ENCODE data around the gene ABCG8. TPM values are rescaled to one million over a fixed set of nuclear protein-coding genes. Genes with fewer than 3 reads are reported as not detected.

ABCG8 gene
- total and polyA plus RNA-seq, 10 of the 15 experiments (the other 5 are each of a cell fraction or from before 2014, with no cell fraction given) = not detected

DNA sequence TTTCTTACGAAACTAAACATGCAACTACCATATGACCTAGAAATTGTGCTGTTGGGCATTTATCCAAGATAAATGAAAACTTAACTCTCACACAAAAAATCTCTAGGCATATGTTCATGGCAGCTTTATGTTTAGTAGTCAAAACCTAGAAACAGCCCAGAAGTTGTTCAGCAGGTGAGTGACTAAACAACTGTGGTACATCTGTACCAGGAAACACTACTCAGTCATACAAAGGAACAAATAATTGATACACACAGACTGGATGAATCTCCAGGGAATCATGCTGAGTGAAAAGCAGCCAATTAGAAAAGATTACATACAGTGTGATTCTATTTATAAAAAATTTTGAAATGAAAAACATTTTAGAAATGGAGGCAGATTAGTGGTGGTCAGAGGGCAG is 35.7 kb upstream of the ABCG8 start:
- no peak for FAIRE-seq
- no TSS peak for BruUV-seq (replicated peaks)
- no peaks in the 10 kb centered on the region for H3K9me3 ChIP-seq (replicated peaks; ENCODE audit: control insufficient read depth, insufficient read depth, low read length)
- intact Hi-C loops (cut with micrococcal nuclease; ENCODE audit: unreplicated experiment) = no loop called here
- H3K4me3 ChIP-seq = no peak overlapping the region
- H4K20me1 ChIP-seq (ENCODE audit: control insufficient read depth, insufficient read depth) = no peaks in the 10 kb centered on the region
- H3K79me2 ChIP-seq (ENCODE audit: control insufficient read depth, insufficient read depth, low read length) = no peaks in the 10 kb centered on the region
- H3K9ac ChIP-seq (ENCODE audit: control insufficient read depth, insufficient read depth, low read length) = no peak overlapping the region
- no peaks in the 10 kb centered on the region for H3K27me3 ChIP-seq (replicated peaks in 1 of 2; ENCODE audit: control insufficient read depth in 2 of 2, insufficient read depth in 2 of 2, low read length in 1 of 2)
- H2AFZ ChIP-seq (ENCODE audit: control insufficient read depth, low read depth, low read length) = no peak overlapping the region
- no peak for DNase-seq (ENCODE audit: low read depth, low spot score)
- no peaks in the 10 kb centered on the region for H3K4me1 ChIP-seq (ENCODE audit: control insufficient read depth, insufficient read depth, low read length)
- WGBS (ENCODE audit: insufficient coverage, insufficient replicate concordance, low lambda C conversion rate, missing lambda C conversion rate) = 94% methylated on average over 1 of the region's 1 CpG
- H3K27ac ChIP-seq (ENCODE audit: control insufficient read depth, insufficient read depth) = no peak overlapping the region
- in situ Hi-C loops (cut with MboI) = no loop called here
- ChIA-PET SMC1A (ENCODE audit: uncharacterized antibody, unreplicated experiment) (no interaction called here), RAD21 (ENCODE audit: unreplicated experiment) (no interaction called here), POLR2A (no interaction called here), CTCF (no interaction called here)
- ATAC-seq = no peak
- TF ChIP-seq, protein P1, sequence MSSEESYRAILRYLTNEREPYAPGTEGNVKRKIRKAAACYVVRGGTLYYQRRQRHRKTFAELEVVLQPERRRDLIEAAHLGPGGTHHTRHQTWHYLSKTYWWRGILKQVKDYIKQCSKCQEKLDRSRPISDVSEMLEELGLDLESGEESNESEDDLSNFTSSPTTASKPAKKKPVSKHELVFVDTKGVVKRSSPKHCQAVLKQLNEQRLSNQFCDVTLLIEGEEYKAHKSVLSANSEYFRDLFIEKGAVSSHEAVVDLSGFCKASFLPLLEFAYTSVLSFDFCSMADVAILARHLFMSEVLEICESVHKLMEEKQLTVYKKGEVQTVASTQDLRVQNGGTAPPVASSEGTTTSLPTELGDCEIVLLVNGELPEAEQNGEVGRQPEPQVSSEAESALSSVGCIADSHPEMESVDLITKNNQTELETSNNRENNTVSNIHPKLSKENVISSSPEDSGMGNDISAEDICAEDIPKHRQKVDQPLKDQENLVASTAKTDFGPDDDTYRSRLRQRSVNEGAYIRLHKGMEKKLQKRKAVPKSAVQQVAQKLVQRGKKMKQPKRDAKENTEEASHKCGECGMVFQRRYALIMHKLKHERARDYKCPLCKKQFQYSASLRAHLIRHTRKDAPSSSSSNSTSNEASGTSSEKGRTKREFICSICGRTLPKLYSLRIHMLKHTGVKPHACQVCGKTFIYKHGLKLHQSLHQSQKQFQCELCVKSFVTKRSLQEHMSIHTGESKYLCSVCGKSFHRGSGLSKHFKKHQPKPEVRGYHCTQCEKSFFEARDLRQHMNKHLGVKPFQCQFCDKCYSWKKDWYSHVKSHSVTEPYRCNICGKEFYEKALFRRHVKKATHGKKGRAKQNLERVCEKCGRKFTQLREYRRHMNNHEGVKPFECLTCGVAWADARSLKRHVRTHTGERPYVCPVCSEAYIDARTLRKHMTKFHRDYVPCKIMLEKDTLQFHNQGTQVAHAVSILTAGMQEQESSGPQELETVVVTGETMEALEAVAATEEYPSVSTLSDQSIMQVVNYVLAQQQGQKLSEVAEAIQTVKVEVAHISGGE (CRISPR knock-in tag; IDR thresholded peaks at IDR 0.05) = no peak
- TF ChIP-seq TBL1XR1 (IDR thresholded peaks at IDR 0.05; ENCODE audit: low read depth, low read length) (no peak), SKIL (IDR thresholded peaks at IDR 0.05; ENCODE audit: low read depth, poor library complexity, severe bottlenecking) (no peak), EP300 (IDR thresholded peaks at IDR 0.05; ENCODE audit: borderline replicate concordance in 1 of 2, control insufficient read depth in 1 of 2, low read depth in 2 of 2, low read length in 2 of 2) (no peak), CEBPB (IDR thresholded peaks at IDR 0.05; ENCODE audit: borderline replicate concordance in 1 of 2, low read depth in 2 of 2, low read length in 2 of 2) (no peak), SPI1 (IDR thresholded peaks at IDR 0.05; ENCODE audit: borderline replicate concordance, insufficient read depth, low read depth, low read length) (no peak), BRCA1 (IDR thresholded peaks at IDR 0.05; ENCODE audit: low read depth, low read length) (no peak), CHD2 (IDR thresholded peaks at IDR 0.05; ENCODE audit: borderline replicate concordance, low read depth, low read length) (no peak), MTA2 (IDR thresholded peaks at IDR 0.05; ENCODE audit: low read depth) (no peak), GATAD2B (conservative IDR thresholded peaks at IDR 0.05; ENCODE audit: low read depth) (no peak), TCF7 (IDR thresholded peaks at IDR 0.05; ENCODE audit: borderline replicate concordance) (no peak), ASH2L (IDR thresholded peaks at IDR 0.05; ENCODE audit: borderline replicate concordance, low read depth) (no peak)
- H3K36me3 ChIP-seq (ENCODE audit: control insufficient read depth in 2 of 2, insufficient read depth in 2 of 2, low read length in 1 of 2) = no peaks in the 10 kb centered on the region; a peak in 1 of 4 replicates
- H3K4me2 ChIP-seq (ENCODE audit: control insufficient read depth, insufficient read depth) = no peak overlapping the region
